DMS 273 (cell line): Measurements from ENCODE around the gene RAB44.

Source experiments
- DNase-seq: peaks from one replicate; lab custom pipeline; 2025; ENCODE audit not compliant: unreplicated experiment; lab: John Stamatoyannopoulos, UW

Gene RAB44

GRCh38 chr6:36751833-36752186 is 54.2 kb downstream of the RAB44 start:
- no peak for DNase-seq

- DNase-seq = peak; percentile 30
These were observed 54.7 kb downstream of the RAB44 start for GRCh38 chr6:36752187-36752885.

GRCh38 chr6:36752886-36753506 is 55.4 kb downstream of the RAB44 start:
- DNase-seq = no peak

- no peak for DNase-seq
These were observed 56.2 kb downstream of the RAB44 start for GRCh38 chr6:36753671-36754405.

- DNase-seq = no peak
These were observed 57.2 kb downstream of the RAB44 start for GRCh38 chr6:36754582-36755434.

- DNase-seq = no peak
These were observed 58.1 kb downstream of the RAB44 start for GRCh38 chr6:36755435-36756348.

- DNase-seq = no peak
These were observed 59.2 kb downstream of the RAB44 start for GRCh38 chr6:36756786-36757185.

- DNase-seq = no peak
These were observed 59.6 kb downstream of the RAB44 start for GRCh38 chr6:36757206-36757605.

GRCh38 chr6:36757943-36758508 is 60.4 kb downstream of the RAB44 start:
- DNase-seq = no peak

- DNase-seq = no peak
These were observed 61.0 kb downstream of the RAB44 start for GRCh38 chr6:36758516-36759147.

- DNase-seq = peak; percentile 88
These were observed 61.6 kb downstream of the RAB44 start for GRCh38 chr6:36759148-36759759.

- DNase-seq = no peak
These were observed 63.2 kb downstream of the RAB44 start for GRCh38 chr6:36760685-36761435.

- no peak for DNase-seq
These were observed 64.5 kb downstream of the RAB44 start for GRCh38 chr6:36762123-36762522.

GRCh38 chr6:36765190-36765589 is 67.6 kb downstream of the RAB44 start:
- DNase-seq = peak; percentile 48

- DNase-seq = peak; percentile 96
These were observed 68.2 kb downstream of the RAB44 start for GRCh38 chr6:36765594-36766398.

GRCh38 chr6:36766399-36766945 is 68.8 kb downstream of the RAB44 start:
- no peak for DNase-seq

GRCh38 chr6:36769183-36769675 is 71.6 kb downstream of the RAB44 start:
- peak; percentile 40 for DNase-seq
